HL-60/S4 (cell line): ENCODE measurements around the gene ATL3.
"Not testable (repeated sequence)": the region's sequence is repeated elsewhere in the genome, so short reads cannot be mapped to it uniquely, and the experiment has no call there.

ENCODE experiments used
- in situ Hi-C: fragments of 300-500 bp; cut with MboI; formaldehyde crosslinking; loops from 2 replicates; pipeline ENCODE4 v1.14.3; 2022; ENCODE audit warnings: low sequenced_read_pairs

Gene ATL3

DNA sequence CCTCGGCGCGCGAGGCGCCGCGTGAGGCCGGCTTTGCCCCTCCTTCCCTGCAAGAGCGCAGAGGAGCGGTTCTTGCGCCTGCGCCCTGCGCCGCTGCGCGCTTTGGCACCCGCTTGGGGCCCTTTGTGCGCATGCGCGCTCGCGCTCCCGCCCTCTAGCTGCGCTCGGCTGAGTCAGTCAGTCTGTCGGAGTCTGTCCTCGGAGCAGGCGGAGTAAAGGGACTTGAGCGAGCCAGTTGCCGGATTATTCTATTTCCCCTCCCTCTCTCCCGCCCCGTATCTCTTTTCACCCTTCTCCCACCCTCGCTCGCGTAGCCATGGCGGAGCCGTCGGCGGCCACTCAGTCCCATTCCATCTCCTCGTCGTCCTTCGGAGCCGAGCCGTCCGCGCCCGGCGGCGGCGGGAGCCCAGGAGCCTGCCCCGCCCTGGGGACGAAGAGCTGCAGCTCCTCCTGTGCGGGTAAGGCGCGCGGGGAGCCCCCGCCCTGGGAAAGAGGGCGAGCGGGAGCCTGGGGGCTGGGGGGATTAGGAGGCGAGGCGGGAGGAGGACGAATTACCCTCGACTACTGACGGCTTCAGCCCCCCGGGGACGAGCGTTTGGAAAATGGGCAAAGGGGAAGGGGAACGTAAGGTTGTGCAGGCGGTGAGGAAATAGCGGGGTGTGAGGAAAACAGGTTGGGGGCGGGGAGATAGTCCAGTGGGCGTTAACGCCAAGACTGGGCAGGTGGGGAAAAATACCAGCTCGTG, 10.3 kb upstream of the ATL3 start, which contains the start of gene RTN3:
Gene RTN3, plus strand, starts transcription at position 180 of the 745 bp plus-strand sequence. Its CDS starts 137 bp downstream, at position 317.
- in situ Hi-C loops: no loop called here

DNA sequence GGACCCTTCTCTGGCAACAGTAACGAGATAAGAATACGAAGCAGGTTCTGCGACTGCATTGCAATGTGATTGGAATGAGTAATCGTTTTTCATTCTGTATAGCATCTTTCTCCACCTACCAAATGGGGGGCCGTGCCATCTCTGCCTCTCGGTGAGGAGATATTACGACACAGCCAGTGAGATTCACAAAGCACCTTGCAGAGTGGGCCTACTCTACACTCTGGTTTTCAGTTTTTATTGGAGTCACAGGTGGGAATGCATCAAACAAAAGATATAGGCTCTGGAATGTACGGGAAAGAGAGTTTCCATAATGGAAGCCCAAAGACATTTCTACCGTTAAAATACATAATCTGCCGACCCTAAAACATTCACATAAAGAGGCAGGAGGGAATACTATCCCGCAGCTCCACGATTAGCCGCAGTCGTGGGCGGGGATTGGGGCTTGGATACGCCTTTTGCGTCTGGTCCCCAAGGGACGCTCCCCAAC, 9.7 kb upstream of the ATL3 start:
- in situ Hi-C loops: no loop called here

- in situ Hi-C loops: no loop called here
Measured at GRCh38 chr11:63673579-63673978, 2.4 kb upstream of the ATL3 start.

- in situ Hi-C loops: no loop called here
Measured at GRCh38 chr11:63672936-63673539, 1.9 kb upstream of the ATL3 start.

GRCh38 chr11:63672156-63672463, 934 bp upstream of the ATL3 start:
- in situ Hi-C loops: no loop called here

- in situ Hi-C loops: no loop called here
Measured at GRCh38 chr11:63670433-63671321, 499 bp downstream of the ATL3 start.

GRCh38 chr11:63670096-63670432, 1.1 kb downstream of the ATL3 start:
- in situ Hi-C loops: no loop called here

- in situ Hi-C loops: no loop called here
Measured at GRCh38 chr11:63667995-63668795, 3.0 kb downstream of the ATL3 start.

GRCh38 chr11:63666874-63667273, 4.3 kb downstream of the ATL3 start:
- in situ Hi-C loops: no loop called here

- in situ Hi-C loops: no loop called here
Measured at GRCh38 chr11:63663809-63664208, 7.4 kb downstream of the ATL3 start.

DNA sequence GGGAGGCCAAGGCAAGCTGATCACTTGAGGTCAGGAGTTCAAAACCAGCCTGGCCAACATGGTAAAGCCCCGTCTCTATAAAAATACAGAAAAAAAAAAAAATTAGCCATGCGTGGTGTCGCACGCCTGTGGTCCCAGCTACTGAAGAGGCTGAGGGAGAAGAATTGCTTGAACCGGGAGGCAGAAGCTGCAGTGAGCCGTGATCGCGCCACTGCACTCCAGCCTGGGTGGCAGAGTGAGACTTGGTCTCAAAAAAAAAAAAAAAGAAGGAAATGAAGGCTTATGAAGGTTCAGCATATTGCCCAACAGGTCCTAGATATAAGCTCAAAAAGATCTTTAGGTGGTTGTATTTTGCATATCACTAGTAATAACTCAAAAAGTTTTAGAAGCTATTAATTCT, 10.2 kb downstream of the ATL3 start:
- in situ Hi-C loops: no loop called here

DNA sequence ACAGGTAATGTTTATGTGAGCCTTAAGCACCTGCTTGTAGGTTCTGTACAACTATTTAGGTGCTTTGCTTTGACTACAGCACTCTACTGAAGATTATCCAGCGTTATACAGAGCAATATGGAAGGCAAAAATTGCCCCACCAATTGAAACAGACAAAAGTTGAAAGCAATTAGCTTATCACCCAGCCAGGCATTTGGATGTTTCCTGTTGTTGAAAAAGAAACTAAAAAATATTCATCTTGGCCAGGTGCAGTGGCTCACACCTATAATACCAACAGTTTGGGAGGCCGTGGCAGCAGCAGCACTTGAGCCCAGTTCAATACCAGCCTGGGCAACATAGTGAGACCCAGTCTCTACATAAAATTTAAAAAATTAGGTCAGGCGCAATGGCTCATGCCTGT, 18.5 kb downstream of the ATL3 start:
- in situ Hi-C loops: no loop called here

GRCh38 chr11:63643205-63643604, 28.0 kb downstream of the ATL3 start:
- in situ Hi-C loops: no loop called here

GRCh38 chr11:63641727-63642126, 29.4 kb downstream of the ATL3 start:
- in situ Hi-C loops: no loop called here

- in situ Hi-C loops: no loop called here
Measured at GRCh38 chr11:63639199-63639832, 31.9 kb downstream of the ATL3 start.

GRCh38 chr11:63638436-63638835, 32.7 kb downstream of the ATL3 start:
- in situ Hi-C loops: not testable (repeated sequence)

- in situ Hi-C loops: no loop called here
Measured at GRCh38 chr11:63635762-63636465, 35.3 kb downstream of the ATL3 start.

- in situ Hi-C loops: no loop called here
Measured at GRCh38 chr11:63629426-63629825, 41.8 kb downstream of the ATL3 start.

- in situ Hi-C loops: no loop called here
Measured at GRCh38 chr11:63623513-63624140, 47.5 kb downstream of the ATL3 start.
